Endothelial cell of umbilical vein (primary cell): Measurements from ENCODE around the gene RASSF10. TPM values are rescaled to one million over a fixed set of nuclear protein-coding genes. Genes with fewer than 3 reads are reported as not detected.

Experiments
- BruUV-seq: library from RNA; stranded (reverse); fragments of 400-500 nt; replicated peaks from 2 replicates; lab custom pipeline; 2021; lab: Mats Ljungman, UMichigan
- CTCF ChIA-PET: fragments of 300-600, 350-600 bp; sonication (Branson Sonifier 250); formaldehyde crosslinking; loops from one replicate; lab custom pipeline; 2021; ENCODE audit warnings: antibody characterized with exemption, inconsistent platforms; lab: Charles Lee
- POLR2A ChIA-PET: fragments of 300-600, 350-600 bp; sonication (Branson Sonifier 250); formaldehyde crosslinking; loops from one replicate; lab custom pipeline; 2021; ENCODE audit warnings: antibody characterized with exemption, inconsistent platforms; lab: Charles Lee
- DNase-seq: peaks from one replicate; pipeline ENCODE4 v3.0.0-alpha.2; 2011; ENCODE audit warnings: low read depth, low spot score
- FAIRE-seq: peaks from 2 replicates; lab custom pipeline; 2011; peaks lifted over from hg19 to GRCh38; lab: Jason Lieb, UNC
- H2AFZ ChIP-seq: 2 replicates; pipeline ENCODE4 v1.6.0; 2012; ENCODE audit warnings: low read depth, low read length, control low read depth, inconsistent platforms
- H3K27ac ChIP-seq: 2 replicates; pipeline ENCODE4 v1.5.1; 2011; ENCODE audit warnings: low read depth, mild to moderate bottlenecking, control low read depth, low read length, moderate library complexity; ENCODE audit not compliant: insufficient read depth
- H3K27me3 ChIP-seq, 2 experiments: 2 replicates each; pipeline versions ENCODE4 v1.6.0 to v1.6.1; 2011; ENCODE audit warnings: low read length in 2 of 2, mixed read lengths in 1 of 2; ENCODE audit not compliant: control insufficient read depth in 2 of 2, insufficient read depth in 2 of 2
- H3K36me3 ChIP-seq, 2 experiments: 2 replicates in 1 of 2; 3 replicates in 1 of 2; pipeline ENCODE4 v1.5.1; 2011; ENCODE audit warnings: low read length in 2 of 2, mild to moderate bottlenecking in 1 of 2, moderate library complexity in 1 of 2; ENCODE audit not compliant: control insufficient read depth in 2 of 2, insufficient read depth in 2 of 2; ENCODE audit errors: extremely low read depth in 1 of 2
- H3K4me1 ChIP-seq: 3 replicates; pipeline ENCODE4 v1.5.1; 2011; ENCODE audit warnings: mild to moderate bottlenecking, low read length; ENCODE audit not compliant: control insufficient read depth, insufficient read depth; ENCODE audit errors: extremely low read depth
- H3K4me2 ChIP-seq: 2 replicates; pipeline ENCODE4 v1.6.1; 2011; ENCODE audit warnings: low read length, control low read depth, mixed read lengths; ENCODE audit not compliant: insufficient read depth
- H3K4me3 ChIP-seq, 3 experiments: fragments of 200-600 bp in 1 of 3; sonication (generic), shearing (Covaris generic) in 1 of 3; replicated peaks in 1 of 3; 2 replicates each; pipeline ENCODE4 v1.5.1; 2011 to 2016; ENCODE audit warnings: control low read depth in 3 of 3, low read length in 3 of 3, mild to moderate bottlenecking in 2 of 3, inconsistent platforms in 1 of 3, low read depth in 1 of 3, moderate library complexity in 1 of 3; ENCODE audit not compliant: insufficient read depth in 1 of 3
- H3K79me2 ChIP-seq: 2 replicates; pipeline ENCODE4 v1.6.0; 2012; ENCODE audit warnings: low read length, inconsistent platforms; ENCODE audit not compliant: control insufficient read depth, insufficient read depth
- H3K9ac ChIP-seq: replicated peaks from 2 replicates; pipeline ENCODE3; 2011; ENCODE audit warnings: low read length, control low read depth; ENCODE audit not compliant: insufficient read depth; ENCODE audit errors: extremely low read depth
- H3K9me1 ChIP-seq: replicated peaks from 3 replicates; pipeline ENCODE4 v1.6.0; 2011; ENCODE audit warnings: mild to moderate bottlenecking, low read length; ENCODE audit not compliant: control insufficient read depth, insufficient read depth; ENCODE audit errors: extremely low read depth
- H3K9me3 ChIP-seq: replicated peaks from 2 replicates; pipeline ENCODE4 v1.5.1; 2012; ENCODE audit warnings: low read length, inconsistent platforms; ENCODE audit not compliant: control insufficient read depth, insufficient read depth
- H4K20me1 ChIP-seq: replicated peaks from 2 replicates; pipeline ENCODE3; 2011; ENCODE audit warnings: mild to moderate bottlenecking, low read length; ENCODE audit not compliant: control insufficient read depth, insufficient read depth; ENCODE audit errors: extremely low read depth
- CTCF ChIP-seq, 2 donors: IDR thresholded peaks; 1 replicate in 1 of 2; 2 replicates in 1 of 2; pipeline ENCODE4 v1.5.1; 2011; ENCODE audit warnings: low read length in 2 of 2, mild to moderate bottlenecking in 2 of 2, moderate library complexity in 2 of 2, control low read depth in 1 of 2, inconsistent platforms in 1 of 2, low read depth in 1 of 2; ENCODE audit not compliant: insufficient read depth in 1 of 2; ENCODE audit errors: extremely low read depth in 1 of 2
- EZH2 ChIP-seq: IDR thresholded peaks from 2 replicates; pipeline ENCODE4 v1.6.1; 2012; ENCODE audit warnings: borderline replicate concordance, low read depth, mild to moderate bottlenecking, moderate library complexity, low read length, inconsistent platforms; ENCODE audit not compliant: severe bottlenecking
- FOS ChIP-seq: IDR thresholded peaks from 2 replicates; pipeline ENCODE4 v1.6.1; 2011; ENCODE audit warnings: mild to moderate bottlenecking, low read length, moderate library complexity, borderline replicate concordance; ENCODE audit not compliant: insufficient read depth
- GATA2 ChIP-seq: IDR thresholded peaks from 2 replicates; pipeline ENCODE4 v1.7.0; 2011; ENCODE audit warnings: low read depth, mild to moderate bottlenecking, moderate library complexity, mixed read lengths, low read length; ENCODE audit not compliant: insufficient read length, insufficient read depth
- JUN ChIP-seq: IDR thresholded peaks from 2 replicates; pipeline ENCODE4 v1.6.1; 2011; ENCODE audit warnings: borderline replicate concordance, low read depth; ENCODE audit not compliant: insufficient read length, insufficient read depth
- MAX ChIP-seq: IDR thresholded peaks from 2 replicates; pipeline ENCODE4 v1.6.1; 2011; ENCODE audit not compliant: insufficient read depth, insufficient read length
- MYC ChIP-seq: IDR thresholded peaks from one replicate; pipeline ENCODE4 v1.6.1; 2011; ENCODE audit warnings: mild to moderate bottlenecking, low read depth, low read length
- POLR2A ChIP-seq: IDR thresholded peaks from 2 replicates; pipeline ENCODE4 v1.6.1; 2012; ENCODE audit warnings: low read depth, mild to moderate bottlenecking, control low read depth, low read length
- POLR2AphosphoS5 ChIP-seq: IDR thresholded peaks from 2 replicates; pipeline ENCODE4 v1.6.1; 2012; ENCODE audit warnings: low read depth, mild to moderate bottlenecking, control low read depth, low read length, moderate library complexity; ENCODE audit not compliant: insufficient read depth
- dilution Hi-C: fragments of 300-500 bp; cut with MboI; formaldehyde crosslinking; loops from one replicate; pipeline ENCODE4 v1.15.0; 2019; ENCODE audit warnings: low sequenced_read_pairs; ENCODE audit not compliant: extremely low pct_ligation_motif_present
- intact Hi-C: fragments of 100-400 bp; cut with micrococcal nuclease; formaldehyde crosslinking; loops from one replicate; pipeline ENCODE4 v1.10.0; 2022
- polyA plus RNA-seq, 4 experiments: library from polyadenylated mRNA; depleted of rRNA in 3 of 4; stranded (reverse) in 3 of 4; unstranded in 1 of 4; fragments of >200 nt; gene quantifications; 2 replicates each; pipeline versions ENCODE4 v1.2.1 to v1.2.3, GENCODE V29; 2011 to 2012; ENCODE audit warnings: missing spikeins in 1 of 4
- total RNA-seq: library from RNA; stranded (reverse); gene quantifications from 2 replicates; pipeline ENCODE4 v1.2.3, GENCODE V29; 2021

RASSF10 gene
- total and polyA plus RNA-seq, 2 donors (not counting 3 experiments of a cell fraction or from before 2014, with no cell fraction given) = 0.03 TPM; not detected in 1

- Histone ChIP-seq H3K4me3 (no peak overlapping the region), H3K9me1 (no peaks in the 10 kb centered on the region), H3K9me3 (no peaks in the 10 kb centered on the region), H3K4me1 (peaks cover 4% of the 10 kb centered on the region), H3K36me3 (no peaks in the 10 kb centered on the region), H4K20me1 (no peaks in the 10 kb centered on the region), H3K27me3 (peaks cover 55 to 80% of the 10 kb centered on the region in 2 experiments), H3K79me2 (no peaks in the 10 kb centered on the region), H3K4me2 (no peak overlapping the region), H3K9ac (no peak overlapping the region), H2AFZ (no peak overlapping the region), H3K27ac (no peak overlapping the region)
- ChIA-PET POLR2A (interaction anchor here (0.7 kb wide), 1 partner anchor 78 kb away, joined by 5 read pairs; no protein-coding TSS in a partner anchor), CTCF (interaction anchor here (0.7 to 1.1 kb wide), 2 partner anchors 49 to 724 kb away, joined by 3 to 5 read pairs; no protein-coding TSS in a partner anchor)
- dilution Hi-C loops = no loop called here
- FAIRE-seq (no peak), DNase-seq (no peak)
- TF ChIP-seq EZH2 = no peak
- TF ChIP-seq POLR2A = no peak
- TF ChIP-seq FOS = no peak
- TF ChIP-seq MYC = no peak
- TF ChIP-seq POLR2AphosphoS5 = no peak
- TF ChIP-seq GATA2 = no peak
- no peak for TF ChIP-seq JUN
- no peak for TF ChIP-seq MAX
- no peak for TF ChIP-seq CTCF (IDR thresholded peaks at IDR 0.05; ENCODE audit: extremely low read depth in 1 of 2, insufficient read depth in 1 of 2, low read depth in 1 of 2, low read length in 2 of 2)
- BruUV-seq = no TSS peak
- intact Hi-C loops = no loop called here
These were observed 4.0 kb downstream of the RASSF10 start for GRCh38 chr11:13013054-13013488.
